Activated CD8-positive, alpha-beta memory T cell treated with anti-CD3 and anti-CD28 coated beads, Interleukin-2, amount 50 U/mL, for 4 hours (primary cell): ENCODE results near the gene RPS16.

Experiments used
- DNase-seq: peaks from one replicate; pipeline ENCODE4 v3.0.0-alpha.2; 2020

Gene RPS16

GRCh38 chr19:39417463-39418181 is 18.1 kb downstream of the RPS16 start:
- DNase-seq, result no peak

GRCh38 chr19:39416152-39417120 is 19.3 kb downstream of the RPS16 start:
- no peak for DNase-seq

GRCh38 chr19:39415111-39416046 is 20.4 kb downstream of the RPS16 start:
- no peak for DNase-seq

GRCh38 chr19:39413911-39414608 is 21.7 kb downstream of the RPS16 start:
- no peak for DNase-seq

- peak; percentile 48 for DNase-seq
Measured at GRCh38 chr19:39413272-39413910, 22.4 kb downstream of the RPS16 start.

GRCh38 chr19:39412867-39413271 is 22.9 kb downstream of the RPS16 start:
- no peak for DNase-seq

- DNase-seq, result peak; percentile 95
Measured at GRCh38 chr19:39412100-39412866, 23.5 kb downstream of the RPS16 start, which contains the start of gene PLEKHG2. TSS of gene PLEKHG2 (plus strand) at chr19:39412669. CDS start at chr19:39414087, 1,418 bp downstream.

GRCh38 chr19:39411832-39412099 is 24.0 kb downstream of the RPS16 start:
- peak; percentile 92 for DNase-seq

- no peak for DNase-seq
Measured at GRCh38 chr19:39411081-39411831, 24.5 kb downstream of the RPS16 start.

GRCh38 chr19:39410831-39411080 is 25.0 kb downstream of the RPS16 start:
- DNase-seq, result no peak

GRCh38 chr19:39410017-39410830 is 25.5 kb downstream of the RPS16 start:
- DNase-seq, result peak; percentile 67

- peak; percentile 84 for DNase-seq
Measured at GRCh38 chr19:39409208-39410016, 26.3 kb downstream of the RPS16 start.

- no peak for DNase-seq
Measured at GRCh38 chr19:39408392-39409207, 27.1 kb downstream of the RPS16 start.

- peak; percentile 58 for DNase-seq
Measured at GRCh38 chr19:39407660-39408391, 27.9 kb downstream of the RPS16 start.

- DNase-seq, result no peak
Measured at GRCh38 chr19:39407410-39407659, 28.4 kb downstream of the RPS16 start.

GRCh38 chr19:39406656-39407409 is 28.9 kb downstream of the RPS16 start, which contains the start of gene ZFP36:
TSS of gene ZFP36 (plus strand) at chr19:39406847. CDS start at chr19:39406905, 58 bp downstream.
- peak; percentile 87 for DNase-seq
